NCI-H1417 treated with DMSO at 0.1 percent for 48 hours (cell line): Measurements from ENCODE around the gene GMPR.

Experiments
- DNase-seq: peaks from one replicate; lab custom pipeline; 2025; lab: John Stamatoyannopoulos, UW

The GMPR gene

DNA sequence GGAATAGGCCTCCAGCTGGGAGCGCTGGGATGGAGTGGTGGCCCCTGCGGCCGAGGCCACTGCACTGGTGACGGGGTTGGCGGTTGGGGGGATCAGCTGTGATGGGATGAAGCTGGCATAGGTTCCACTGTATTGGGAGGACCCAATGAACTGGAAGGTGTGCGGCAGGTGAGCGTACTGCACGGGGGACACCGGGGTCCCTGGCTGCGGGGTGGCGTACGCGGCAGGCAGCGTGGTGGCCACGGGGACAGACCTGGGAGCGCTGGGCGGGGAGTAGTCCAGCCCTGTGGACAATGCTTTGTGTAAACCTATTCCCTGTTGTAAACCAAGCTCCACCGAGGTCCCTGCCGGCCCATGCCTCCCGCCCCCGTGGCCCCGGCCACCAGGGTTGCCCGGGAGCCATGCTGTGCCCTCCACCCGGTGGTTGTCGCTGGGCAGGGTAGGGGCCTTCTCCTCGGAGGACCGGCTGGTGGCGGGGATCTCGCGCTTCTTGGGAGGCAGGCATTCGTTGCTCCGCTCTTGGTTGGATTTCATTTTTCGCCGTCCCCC is 89.5 kb downstream of the GMPR start:
- DNase-seq = no peak

GRCh38 chr6:16329233-16329632 is 90.8 kb downstream of the GMPR start:
- DNase-seq = no peak

DNA sequence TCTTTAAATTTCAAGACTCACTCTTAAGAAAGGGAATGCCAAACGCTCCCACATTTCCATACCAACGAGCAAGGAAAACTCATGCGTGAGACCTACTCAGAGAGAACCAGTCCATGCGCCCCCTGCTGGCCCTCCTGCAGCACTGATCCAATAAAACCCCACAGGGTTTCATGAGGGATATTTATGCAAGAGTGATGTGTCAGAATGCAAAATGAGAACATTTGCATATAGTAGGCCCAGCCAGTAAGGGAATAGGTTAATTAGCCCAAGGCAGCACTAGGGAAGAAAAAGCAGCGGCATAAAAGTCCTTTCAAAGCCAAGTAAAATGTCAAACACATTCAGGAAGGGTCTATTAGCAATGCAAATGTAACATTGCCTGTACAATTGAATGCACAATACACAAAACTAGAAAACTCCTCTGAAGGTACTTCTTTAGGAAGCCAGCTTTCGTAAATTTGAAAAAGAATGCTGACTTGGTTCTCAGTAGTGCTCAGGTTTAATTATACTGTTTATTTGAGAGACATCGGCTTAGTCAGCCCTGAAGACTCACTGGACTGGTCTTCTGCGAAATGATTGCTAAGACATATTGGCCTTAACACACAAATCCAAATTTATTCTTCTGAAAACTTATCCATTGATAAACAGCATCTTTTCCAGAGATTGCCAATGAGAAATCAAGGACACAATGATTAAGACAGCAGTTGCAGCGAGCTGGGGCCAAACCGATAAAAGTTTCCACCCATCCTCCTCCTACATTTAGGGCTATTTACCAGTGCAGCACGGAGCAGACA is 93.2 kb downstream of the GMPR start:
- no peak for DNase-seq

DNA sequence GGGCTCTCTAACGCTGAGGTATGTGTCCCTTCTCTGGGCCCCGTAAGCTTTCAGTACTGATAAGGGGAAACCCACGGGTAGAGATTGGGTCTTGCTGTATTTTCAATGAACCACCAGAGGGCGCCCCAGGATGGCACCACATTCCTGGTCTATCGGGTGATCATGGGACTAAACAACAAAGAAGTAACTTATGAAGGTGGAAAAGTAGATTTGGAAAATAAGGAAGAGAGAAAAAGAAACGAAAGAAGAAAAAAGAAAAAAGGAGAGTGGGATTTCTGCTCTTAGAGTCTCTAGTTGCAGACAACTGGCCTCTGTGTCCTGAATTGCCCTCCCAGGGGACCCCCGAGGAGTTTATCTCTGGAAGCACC is 93.8 kb downstream of the GMPR start:
- DNase-seq = peak; percentile 34

DNA sequence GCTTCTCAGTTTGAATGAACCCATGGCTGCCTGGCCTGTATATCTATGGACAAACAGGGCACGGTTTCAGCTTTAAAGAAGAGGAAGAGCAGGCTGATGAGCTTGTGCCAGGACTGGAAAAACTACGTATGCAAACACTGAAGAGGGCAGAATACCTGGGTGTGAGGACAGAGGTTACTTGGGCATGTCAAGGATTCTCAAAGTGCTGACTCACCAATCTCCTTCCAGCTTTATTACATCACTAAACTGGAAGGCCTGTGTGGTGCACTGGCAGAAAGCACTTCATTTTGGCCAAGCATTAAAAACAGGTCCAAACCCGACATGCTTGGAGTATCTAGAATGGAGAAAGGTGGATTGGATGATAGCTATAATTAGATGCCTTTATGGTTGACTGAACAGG is 95.2 kb downstream of the GMPR start:
- DNase-seq = no peak

DNA sequence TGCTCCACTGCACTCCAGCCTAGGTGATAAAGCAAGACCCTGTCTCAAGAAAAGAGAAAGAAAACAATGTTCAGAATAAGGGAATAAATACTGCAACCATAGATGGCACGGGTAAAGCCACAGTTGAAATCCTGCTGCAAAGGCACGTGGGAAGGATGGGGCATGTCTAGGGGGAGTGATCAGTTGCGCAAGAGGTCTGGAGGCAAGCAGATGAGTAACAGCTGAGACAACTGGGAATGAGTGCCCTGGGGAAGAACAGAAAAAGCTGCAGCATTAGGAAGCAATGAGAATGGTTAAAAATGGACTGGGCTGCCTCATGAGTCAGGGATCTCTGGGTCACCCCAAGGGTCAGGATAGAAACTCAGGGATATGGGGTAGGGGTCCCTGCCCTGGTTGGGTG is 96.3 kb downstream of the GMPR start:
- DNase-seq = no peak

DNA sequence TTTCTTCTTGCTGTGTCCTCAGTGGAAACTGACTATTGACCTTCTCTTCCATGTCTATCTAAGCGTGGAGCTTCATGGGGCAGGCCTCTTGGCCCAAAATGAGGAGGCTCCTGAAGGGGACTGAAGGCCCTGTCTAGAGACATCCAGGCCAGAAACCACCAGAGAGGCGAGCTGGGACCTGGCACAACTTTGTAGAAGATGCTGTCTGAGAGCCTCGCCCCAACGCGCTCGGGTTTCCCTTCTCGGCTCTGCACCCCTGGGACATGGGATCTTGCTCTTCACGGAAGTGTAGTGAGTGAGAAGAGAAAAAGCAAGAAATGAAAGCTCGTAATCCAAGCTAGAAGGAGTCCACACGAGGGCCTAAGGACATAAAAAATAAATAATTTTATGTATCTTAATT is 96.8 kb downstream of the GMPR start:
- no peak for DNase-seq

- DNase-seq = no peak
Measured at GRCh38 chr6:16336056-16336818, 97.8 kb downstream of the GMPR start.

- DNase-seq = no peak
Measured at GRCh38 chr6:16336911-16337294, 98.5 kb downstream of the GMPR start.

DNA sequence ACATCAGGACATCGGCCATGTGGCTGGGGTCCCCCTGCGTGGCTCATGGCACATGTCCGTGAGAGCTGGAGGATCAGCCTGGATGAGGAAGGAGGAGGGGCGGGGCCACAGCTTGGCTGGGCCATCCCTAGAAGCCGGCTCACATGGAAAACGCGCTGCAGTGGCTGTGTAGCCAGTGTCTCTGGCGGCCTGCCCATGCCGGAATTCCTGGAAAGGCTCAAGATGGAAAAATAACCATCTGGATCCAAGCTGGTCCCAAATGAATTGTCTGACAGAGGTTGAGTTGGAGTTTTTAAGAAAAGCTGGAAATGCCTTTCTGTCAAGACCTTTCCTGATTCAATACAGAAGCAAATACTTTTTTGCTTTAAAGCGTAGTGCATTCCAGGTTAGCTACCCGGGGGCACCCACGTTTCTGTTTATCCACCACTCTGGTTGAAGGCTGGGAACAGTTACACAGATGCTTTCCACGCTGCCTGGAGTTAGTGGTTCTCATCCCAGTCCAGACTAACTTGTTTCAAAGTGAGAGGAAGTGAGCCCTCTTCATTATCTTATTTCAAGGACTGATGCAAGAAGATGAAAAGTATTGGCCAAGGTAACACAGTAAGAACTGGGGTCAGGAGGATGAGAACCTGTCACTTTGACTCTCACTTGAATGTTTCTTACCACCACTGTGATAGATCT is 99.0 kb downstream of the GMPR start:
- no peak for DNase-seq

GRCh38 chr6:16338577-16339264 is 100.3 kb downstream of the GMPR start:
- no peak for DNase-seq

GRCh38 chr6:16339265-16339587 is 100.8 kb downstream of the GMPR start:
- DNase-seq = no peak

DNA sequence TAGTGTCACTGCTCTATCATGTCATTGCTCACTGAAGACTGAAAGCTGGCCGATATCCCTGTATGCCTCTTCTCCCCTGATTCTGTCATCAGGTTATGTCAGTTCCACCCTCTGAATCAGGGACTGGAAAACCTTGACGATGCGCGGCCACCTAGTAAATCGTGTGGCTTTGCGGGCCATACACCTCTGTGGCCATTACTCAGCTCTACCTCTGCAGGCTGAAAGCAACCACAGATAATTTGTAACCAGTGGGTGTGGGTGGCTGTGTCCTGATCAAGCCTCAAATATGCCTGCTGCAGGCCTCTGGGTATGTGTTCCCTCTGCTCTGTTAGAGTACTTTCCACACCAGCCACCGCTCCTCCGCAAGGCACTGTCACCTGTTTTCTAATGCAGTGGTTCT is 105.2 kb downstream of the GMPR start:
- no peak for DNase-seq

DNA sequence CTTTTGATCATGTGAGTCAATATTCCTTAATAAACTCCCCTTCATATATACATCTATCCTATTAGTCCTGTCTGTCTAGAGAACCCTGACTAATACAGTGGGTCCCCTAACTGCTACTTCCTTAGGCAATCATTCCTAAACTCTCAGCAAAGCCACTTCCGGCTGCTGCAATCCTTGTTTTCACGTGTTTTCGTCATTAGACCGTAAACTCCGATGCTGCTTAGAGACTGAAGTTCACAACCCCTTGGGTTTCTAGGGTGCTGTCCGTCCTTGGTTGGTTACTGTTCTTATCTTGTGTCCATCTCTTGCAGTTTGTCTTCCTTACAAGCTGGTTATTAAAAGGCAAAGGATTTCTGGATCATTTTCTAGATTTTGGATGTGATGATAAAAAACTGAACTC is 106.4 kb downstream of the GMPR start:
- DNase-seq = no peak
